Measurements from ENCODE around the gene CAPN5. TPM values are rescaled to one million over a fixed set of nuclear protein-coding genes. Genes with fewer than 3 reads are reported as not detected.

Gene CAPN5
- total RNA-seq, 1 donor from 2014 or later: 15.0 TPM

DNA sequence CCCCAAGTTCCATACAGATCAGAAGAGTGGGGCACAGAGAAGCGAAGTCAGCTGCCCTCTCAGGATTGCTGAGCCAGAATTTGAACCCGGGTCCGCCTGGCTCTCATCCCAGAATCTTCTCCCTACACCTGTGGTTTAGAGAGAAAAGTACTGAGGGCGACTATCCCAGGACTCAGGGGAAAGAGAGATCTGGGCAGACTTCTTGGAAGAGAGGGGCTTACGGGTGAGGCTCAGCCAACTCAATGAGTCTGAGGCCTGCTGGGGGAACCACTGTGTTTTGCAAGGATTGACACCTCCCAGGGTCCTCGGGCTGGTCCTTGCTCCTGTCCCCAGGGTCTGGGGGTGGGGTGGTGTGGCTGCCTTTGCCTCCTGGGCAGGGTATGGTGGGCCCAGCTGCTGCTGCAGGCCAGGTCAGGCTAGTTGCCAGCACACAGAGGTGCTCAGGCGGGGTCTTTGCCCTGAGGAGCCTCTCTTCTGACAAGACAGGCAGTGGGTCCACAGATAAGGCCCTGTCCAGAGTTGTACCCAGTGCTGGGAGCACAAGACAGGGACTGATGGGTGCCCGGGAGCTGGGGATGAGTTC lies 1.2 kb downstream of the CAPN5 start:
- H3K36me3 ChIP-seq: no peaks in the 10 kb centered on the region
- H3K4me3 ChIP-seq: peak overlapping the region; percentile 60 to 77
- H3K27me3 ChIP-seq: no peaks in the 10 kb centered on the region
- H3K9me3 ChIP-seq: no peaks in the 10 kb centered on the region
- intact Hi-C loops (cut with DNase I): no loop called here
- H3K27ac ChIP-seq: peak overlapping the region; percentile 85
- H3K4me1 ChIP-seq: peaks cover 34% of the 10 kb centered on the region
- TF ChIP-seq POLR2A (IDR thresholded peaks at IDR 0.05) (no peak), POLR2AphosphoS5 (IDR thresholded peaks at IDR 0.05; ENCODE audit: insufficient read depth in 1 of 2, low read depth in 1 of 2) (no peak)
- TF ChIP-seq, protein P1, sequence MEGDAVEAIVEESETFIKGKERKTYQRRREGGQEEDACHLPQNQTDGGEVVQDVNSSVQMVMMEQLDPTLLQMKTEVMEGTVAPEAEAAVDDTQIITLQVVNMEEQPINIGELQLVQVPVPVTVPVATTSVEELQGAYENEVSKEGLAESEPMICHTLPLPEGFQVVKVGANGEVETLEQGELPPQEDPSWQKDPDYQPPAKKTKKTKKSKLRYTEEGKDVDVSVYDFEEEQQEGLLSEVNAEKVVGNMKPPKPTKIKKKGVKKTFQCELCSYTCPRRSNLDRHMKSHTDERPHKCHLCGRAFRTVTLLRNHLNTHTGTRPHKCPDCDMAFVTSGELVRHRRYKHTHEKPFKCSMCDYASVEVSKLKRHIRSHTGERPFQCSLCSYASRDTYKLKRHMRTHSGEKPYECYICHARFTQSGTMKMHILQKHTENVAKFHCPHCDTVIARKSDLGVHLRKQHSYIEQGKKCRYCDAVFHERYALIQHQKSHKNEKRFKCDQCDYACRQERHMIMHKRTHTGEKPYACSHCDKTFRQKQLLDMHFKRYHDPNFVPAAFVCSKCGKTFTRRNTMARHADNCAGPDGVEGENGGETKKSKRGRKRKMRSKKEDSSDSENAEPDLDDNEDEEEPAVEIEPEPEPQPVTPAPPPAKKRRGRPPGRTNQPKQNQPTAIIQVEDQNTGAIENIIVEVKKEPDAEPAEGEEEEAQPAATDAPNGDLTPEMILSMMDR (IDR thresholded peaks at IDR 0.05): no peak
- no peak for DNase-seq (ENCODE audit: extremely low spot score in 2 of 2)

DNA sequence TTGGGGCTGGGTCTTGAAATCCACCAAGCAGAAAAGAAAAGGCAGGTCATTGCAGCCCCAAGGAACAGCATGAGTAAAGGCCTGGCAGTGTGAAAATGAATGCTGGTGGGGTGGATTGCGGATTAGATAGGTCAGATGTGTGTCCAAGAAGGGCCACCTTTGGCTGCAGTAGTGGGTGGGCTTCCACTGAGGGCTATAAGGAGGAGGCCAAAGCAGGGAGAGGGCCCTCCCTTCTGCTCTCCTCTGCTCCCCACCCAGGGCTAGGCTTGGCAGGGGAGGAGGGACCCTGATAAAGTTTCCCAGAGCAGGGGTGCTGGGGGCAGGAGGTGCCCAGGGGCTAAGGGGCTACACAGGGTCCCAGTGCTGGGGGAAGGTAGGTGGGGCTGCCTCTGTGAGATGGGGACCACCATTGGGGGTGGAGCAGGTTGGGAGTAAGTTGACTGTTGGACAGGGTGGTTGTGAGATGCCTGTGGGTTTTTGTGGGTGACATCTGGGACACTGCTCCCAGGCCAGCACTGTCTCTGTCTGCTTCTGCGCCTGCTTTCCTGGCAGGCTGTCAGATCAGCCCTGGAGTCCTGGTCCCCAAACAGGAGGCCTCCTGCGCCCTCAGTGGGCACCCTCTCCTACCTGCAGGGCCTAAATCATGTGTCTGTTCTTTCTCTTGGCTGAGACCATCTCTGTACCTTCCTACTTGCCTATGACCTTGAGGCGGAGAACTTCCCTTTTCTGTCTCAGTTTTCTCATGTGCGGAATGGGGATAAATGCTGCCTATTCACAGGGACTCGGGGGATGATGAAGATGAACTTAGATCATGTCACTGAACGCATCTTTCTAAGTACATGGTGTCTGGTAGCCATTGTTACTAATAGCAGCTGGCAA lies 1.9 kb downstream of the CAPN5 start:
- Histone ChIP-seq H3K27me3 (no peaks in the 10 kb centered on the region), H3K36me3 (no peaks in the 10 kb centered on the region), H3K4me1 (peaks cover 41% of the 10 kb centered on the region), H3K27ac (no peak overlapping the region), H3K9me3 (no peaks in the 10 kb centered on the region), H3K4me3 (no peak overlapping the region)
- TF ChIP-seq POLR2AphosphoS5 (IDR thresholded peaks at IDR 0.05; ENCODE audit: insufficient read depth in 1 of 2, low read depth in 1 of 2) (no peak), POLR2A (IDR thresholded peaks at IDR 0.05) (no peak)
- TF ChIP-seq, protein P1 (IDR thresholded peaks at IDR 0.05): no peak
- intact Hi-C loops (cut with DNase I): no loop called here
- no peak for DNase-seq (ENCODE audit: extremely low spot score in 2 of 2)

DNA sequence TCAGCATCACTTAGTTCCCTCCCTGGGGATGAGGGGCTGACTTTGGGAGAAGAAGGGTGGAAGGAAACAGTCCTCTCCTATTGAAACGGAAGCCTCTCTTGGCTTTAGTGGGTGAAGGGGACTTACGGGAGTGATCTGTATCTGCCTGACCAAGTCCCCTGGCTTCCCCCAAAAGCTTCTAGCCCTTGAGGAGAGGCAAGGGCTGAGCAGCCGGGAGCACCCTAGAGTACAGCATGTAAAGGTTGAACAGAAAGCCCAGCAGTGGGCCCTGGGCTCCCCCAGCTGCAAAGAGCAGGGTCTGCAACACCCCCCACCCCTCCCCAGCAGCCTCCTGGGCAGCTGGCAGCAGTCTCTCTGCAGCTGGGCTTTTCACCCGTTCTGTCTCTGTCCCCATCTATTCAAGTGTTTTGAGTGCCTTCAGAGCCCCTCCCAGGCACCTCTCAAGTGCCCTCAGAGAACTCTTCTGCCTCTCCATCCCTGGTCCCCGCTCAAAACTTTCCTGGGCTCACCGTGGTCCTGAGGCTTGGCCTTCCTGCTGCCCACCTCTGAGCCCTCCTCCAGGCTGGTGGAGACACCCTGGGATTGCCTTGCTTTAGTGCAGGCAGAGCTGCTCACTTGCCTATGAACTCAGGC lies 2.7 kb downstream of the CAPN5 start:
- Histone ChIP-seq H3K27ac (no peak overlapping the region), H3K36me3 (no peaks in the 10 kb centered on the region), H3K27me3 (no peaks in the 10 kb centered on the region), H3K9me3 (no peaks in the 10 kb centered on the region), H3K4me3 (no peak overlapping the region), H3K4me1 (peaks cover 49% of the 10 kb centered on the region)
- intact Hi-C loops (cut with DNase I): no loop called here
- TF ChIP-seq, protein P1 (IDR thresholded peaks at IDR 0.05): no peak
- no peak for TF ChIP-seq POLR2AphosphoS5 (IDR thresholded peaks at IDR 0.05; ENCODE audit: insufficient read depth in 1 of 2, low read depth in 1 of 2)
- TF ChIP-seq POLR2A (IDR thresholded peaks at IDR 0.05): no peak
- DNase-seq (ENCODE audit: extremely low spot score in 2 of 2): no peak

DNA sequence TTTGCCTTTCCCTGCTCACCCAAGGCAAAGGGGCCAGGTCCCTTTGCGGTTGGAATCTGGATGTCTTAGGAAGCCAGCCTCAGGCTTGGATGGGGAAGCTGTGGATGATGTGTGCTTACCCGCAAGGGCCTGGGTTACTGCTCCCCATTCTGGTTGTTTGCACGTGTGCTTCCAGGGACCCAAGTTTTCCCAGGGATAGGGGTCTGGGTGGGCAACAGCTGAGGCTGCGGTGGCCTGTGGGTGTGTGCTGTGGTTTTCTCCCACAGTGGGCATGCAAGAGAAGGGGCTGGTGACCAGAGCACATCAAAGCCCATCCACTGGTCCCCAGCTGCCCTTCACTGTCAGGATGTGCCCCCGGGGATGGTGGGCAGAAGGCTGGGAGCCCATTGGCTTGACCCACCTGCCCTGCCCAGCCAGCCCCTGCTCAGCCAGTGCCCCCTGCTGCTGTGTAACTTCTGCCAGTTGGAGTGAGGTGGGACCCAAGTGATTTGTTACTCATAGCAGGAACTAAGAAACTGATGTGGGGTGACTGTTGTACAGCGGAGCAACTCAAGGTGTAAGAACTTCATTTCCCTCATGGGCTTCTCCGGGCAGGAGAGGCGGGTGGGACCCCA lies 3.3 kb downstream of the CAPN5 start:
- Histone ChIP-seq H3K36me3 (no peaks in the 10 kb centered on the region), H3K4me1 (peaks cover 55% of the 10 kb centered on the region), H3K27ac (no peak overlapping the region), H3K4me3 (no peak overlapping the region), H3K9me3 (no peaks in the 10 kb centered on the region), H3K27me3 (no peaks in the 10 kb centered on the region)
- no peak for DNase-seq (ENCODE audit: extremely low spot score in 2 of 2)
- TF ChIP-seq POLR2AphosphoS5 (IDR thresholded peaks at IDR 0.05; ENCODE audit: insufficient read depth in 1 of 2, low read depth in 1 of 2) (no peak), POLR2A (IDR thresholded peaks at IDR 0.05) (no peak)
- TF ChIP-seq, protein P1 (IDR thresholded peaks at IDR 0.05): no peak
- intact Hi-C loops (cut with DNase I): no loop called here
